ENCODE measurements around the gene FRMD4A.

FRMD4A gene

GRCh38 chr10:14023673-14024328, 306.9 kb downstream of the FRMD4A start:
- TF ChIP-seq EGR1 (IDR thresholded peaks at IDR 0.05) (no peak), EP300 (IDR thresholded peaks at IDR 0.05; ENCODE audit: borderline replicate concordance) (no peak), TEAD4 (IDR thresholded peaks at IDR 0.05) (no peak), TAF1 (IDR thresholded peaks at IDR 0.05; ENCODE audit: low read depth) (no peak), MAX (IDR thresholded peaks at IDR 0.05) (no peak), TCF12 (IDR thresholded peaks at IDR 0.05; ENCODE audit: low read depth) (no peak), FOXM1 (IDR thresholded peaks at IDR 0.05; ENCODE audit: borderline replicate concordance, low read depth) (no peak), RAD21 (IDR thresholded peaks at IDR 0.05; ENCODE audit: low read depth) (no peak), ZBTB7A (IDR thresholded peaks at IDR 0.05; ENCODE audit: low read depth) (no peak), NFIC (IDR thresholded peaks at IDR 0.05) (no peak)
- TF ChIP-seq, protein P1, sequence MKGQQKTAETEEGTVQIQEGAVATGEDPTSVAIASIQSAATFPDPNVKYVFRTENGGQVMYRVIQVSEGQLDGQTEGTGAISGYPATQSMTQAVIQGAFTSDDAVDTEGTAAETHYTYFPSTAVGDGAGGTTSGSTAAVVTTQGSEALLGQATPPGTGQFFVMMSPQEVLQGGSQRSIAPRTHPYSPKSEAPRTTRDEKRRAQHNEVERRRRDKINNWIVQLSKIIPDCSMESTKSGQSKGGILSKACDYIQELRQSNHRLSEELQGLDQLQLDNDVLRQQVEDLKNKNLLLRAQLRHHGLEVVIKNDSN (IDR thresholded peaks at IDR 0.05) = no peak
- TF ChIP-seq, protein P2, sequence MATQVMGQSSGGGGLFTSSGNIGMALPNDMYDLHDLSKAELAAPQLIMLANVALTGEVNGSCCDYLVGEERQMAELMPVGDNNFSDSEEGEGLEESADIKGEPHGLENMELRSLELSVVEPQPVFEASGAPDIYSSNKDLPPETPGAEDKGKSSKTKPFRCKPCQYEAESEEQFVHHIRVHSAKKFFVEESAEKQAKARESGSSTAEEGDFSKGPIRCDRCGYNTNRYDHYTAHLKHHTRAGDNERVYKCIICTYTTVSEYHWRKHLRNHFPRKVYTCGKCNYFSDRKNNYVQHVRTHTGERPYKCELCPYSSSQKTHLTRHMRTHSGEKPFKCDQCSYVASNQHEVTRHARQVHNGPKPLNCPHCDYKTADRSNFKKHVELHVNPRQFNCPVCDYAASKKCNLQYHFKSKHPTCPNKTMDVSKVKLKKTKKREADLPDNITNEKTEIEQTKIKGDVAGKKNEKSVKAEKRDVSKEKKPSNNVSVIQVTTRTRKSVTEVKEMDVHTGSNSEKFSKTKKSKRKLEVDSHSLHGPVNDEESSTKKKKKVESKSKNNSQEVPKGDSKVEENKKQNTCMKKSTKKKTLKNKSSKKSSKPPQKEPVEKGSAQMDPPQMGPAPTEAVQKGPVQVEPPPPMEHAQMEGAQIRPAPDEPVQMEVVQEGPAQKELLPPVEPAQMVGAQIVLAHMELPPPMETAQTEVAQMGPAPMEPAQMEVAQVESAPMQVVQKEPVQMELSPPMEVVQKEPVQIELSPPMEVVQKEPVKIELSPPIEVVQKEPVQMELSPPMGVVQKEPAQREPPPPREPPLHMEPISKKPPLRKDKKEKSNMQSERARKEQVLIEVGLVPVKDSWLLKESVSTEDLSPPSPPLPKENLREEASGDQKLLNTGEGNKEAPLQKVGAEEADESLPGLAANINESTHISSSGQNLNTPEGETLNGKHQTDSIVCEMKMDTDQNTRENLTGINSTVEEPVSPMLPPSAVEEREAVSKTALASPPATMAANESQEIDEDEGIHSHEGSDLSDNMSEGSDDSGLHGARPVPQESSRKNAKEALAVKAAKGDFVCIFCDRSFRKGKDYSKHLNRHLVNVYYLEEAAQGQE (IDR thresholded peaks at IDR 0.05; ENCODE audit: low read depth) = no peak

DNA sequence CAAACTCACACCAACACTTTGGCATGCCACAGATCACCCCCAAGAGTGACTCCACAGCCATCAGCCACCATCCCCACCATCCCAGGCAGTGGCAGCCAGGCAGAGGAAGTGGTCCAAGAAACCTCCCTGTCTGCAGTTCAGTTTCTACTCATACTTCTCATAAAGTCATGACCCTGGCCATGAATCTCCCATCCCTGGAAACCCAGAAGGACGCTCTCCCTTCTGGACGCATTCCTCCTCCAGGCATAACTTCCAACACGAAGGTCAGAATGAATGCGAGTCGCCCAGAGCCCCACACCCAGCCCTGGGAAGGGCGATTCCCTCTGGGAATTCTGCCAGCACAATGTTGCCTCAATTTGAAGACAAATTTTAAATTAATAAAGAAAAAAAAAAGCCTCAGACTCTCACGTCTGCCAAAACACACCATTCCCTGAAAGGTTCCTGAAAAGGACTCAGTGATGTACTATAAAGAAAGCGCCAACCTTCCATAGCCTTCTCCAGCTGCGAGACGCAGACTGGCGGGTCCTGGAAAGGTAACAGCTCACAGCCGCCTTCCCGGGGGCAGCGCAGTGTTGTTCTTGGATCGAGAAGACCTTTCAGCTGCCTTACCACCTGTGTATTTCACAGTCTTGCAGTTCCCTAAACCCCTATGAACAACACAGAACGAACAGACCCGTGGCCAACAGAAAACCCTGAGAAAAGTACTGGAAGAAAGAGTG, 307.6 kb downstream of the FRMD4A start:
- TF ChIP-seq TAF1 (IDR thresholded peaks at IDR 0.05; ENCODE audit: low read depth) (no peak), CEBPB (IDR thresholded peaks at IDR 0.05) (no peak), EGR1 (IDR thresholded peaks at IDR 0.05) (no peak), NFIC (IDR thresholded peaks at IDR 0.05) (no peak), RAD21 (IDR thresholded peaks at IDR 0.05; ENCODE audit: low read depth) (no peak), FOXM1 (IDR thresholded peaks at IDR 0.05; ENCODE audit: borderline replicate concordance, low read depth) (no peak), TCF12 (IDR thresholded peaks at IDR 0.05; ENCODE audit: low read depth) (no peak)
- TF ChIP-seq, protein P2 (IDR thresholded peaks at IDR 0.05; ENCODE audit: low read depth) = no peak

- TF ChIP-seq, protein P2 (IDR thresholded peaks at IDR 0.05; ENCODE audit: low read depth) = no peak
- TF ChIP-seq ZBTB7A (IDR thresholded peaks at IDR 0.05; ENCODE audit: low read depth) (no peak), EGR1 (IDR thresholded peaks at IDR 0.05) (no peak), FOXM1 (IDR thresholded peaks at IDR 0.05; ENCODE audit: borderline replicate concordance, low read depth) (no peak)
Measured at GRCh38 chr10:14022052-14022451, 308.7 kb downstream of the FRMD4A start.

GRCh38 chr10:14020037-14020664, 310.6 kb downstream of the FRMD4A start:
- no peak for TF ChIP-seq RAD21 (IDR thresholded peaks at IDR 0.05; ENCODE audit: low read depth)
- TF ChIP-seq ZBTB7A (IDR thresholded peaks at IDR 0.05; ENCODE audit: low read depth) = no peak
- no peak for TF ChIP-seq TAF1 (IDR thresholded peaks at IDR 0.05; ENCODE audit: low read depth)
- TF ChIP-seq TEAD4 (IDR thresholded peaks at IDR 0.05) = no peak
- TF ChIP-seq, protein P2 (IDR thresholded peaks at IDR 0.05; ENCODE audit: low read depth) = no peak
- no peak for TF ChIP-seq MAX (IDR thresholded peaks at IDR 0.05)
- TF ChIP-seq CREB1 (IDR thresholded peaks at IDR 0.05; ENCODE audit: low read depth) = no peak
- TF ChIP-seq EP300 (IDR thresholded peaks at IDR 0.05; ENCODE audit: borderline replicate concordance) = no peak
- no peak for TF ChIP-seq EGR1 (IDR thresholded peaks at IDR 0.05)
- TF ChIP-seq CEBPB (IDR thresholded peaks at IDR 0.05) = no peak
- no peak for TF ChIP-seq TCF12 (IDR thresholded peaks at IDR 0.05; ENCODE audit: low read depth)
- no peak for TF ChIP-seq NFIC (IDR thresholded peaks at IDR 0.05)

Data from Ishikawa (cell line).